GM23338 (cell line): Measurements from ENCODE around the gene NECTIN1. TPM values are rescaled to one million over a fixed set of nuclear protein-coding genes. Genes with fewer than 3 reads are reported as not detected.

Experiments used
- ATAC-seq: fragments of 200-7000 bp; cut with Tn5 transposase; 3 replicates; pipeline ENCODE4 v1.9.1; 2020
- DNase-seq: peaks from one replicate; pipeline ENCODE4 v3.0.0-alpha.2; 2015; ENCODE audit warnings: low spot score
- H2AFZ ChIP-seq: fragments of 200-600 bp; sonication (generic); 2 replicates; pipeline ENCODE4 v1.8.0; 2016; ENCODE audit warnings: antibody characterized with exemption, mild to moderate bottlenecking, moderate library complexity
- H3F3A ChIP-seq: fragments of 200-600 bp; sonication (generic); replicated peaks from 2 replicates; pipeline ENCODE4 v1.8.0; 2017; ENCODE audit warnings: antibody characterized with exemption, mixed run types, low read depth
- H3K27ac ChIP-seq: fragments of 200-600 bp; sonication (generic); 2 replicates; pipeline ENCODE4 v1.6.1; 2016; ENCODE audit warnings: low read depth
- H3K27me3 ChIP-seq: fragments of 200-600 bp; sonication (generic); 2 replicates; pipeline ENCODE4 v1.8.0; 2016; ENCODE audit warnings: mild to moderate bottlenecking, mixed run types, moderate library complexity; ENCODE audit not compliant: insufficient read depth
- H3K36me3 ChIP-seq: fragments of 200-600 bp; sonication (generic); 2 replicates; pipeline ENCODE4 v1.8.0; 2016; ENCODE audit warnings: mild to moderate bottlenecking; ENCODE audit not compliant: insufficient read depth
- H3K4me1 ChIP-seq: fragments of 200-600 bp; sonication (generic); 2 replicates; pipeline ENCODE4 v1.8.0; 2016; ENCODE audit warnings: mild to moderate bottlenecking, moderate library complexity; ENCODE audit not compliant: insufficient read depth
- H3K4me2 ChIP-seq: fragments of 200-600 bp; sonication (generic); 2 replicates; pipeline ENCODE4 v1.7.1; 2017; ENCODE audit warnings: mixed run types
- H3K4me3 ChIP-seq: fragments of 200-600 bp; sonication (generic); 2 replicates; pipeline ENCODE4 v1.6.1; 2016; ENCODE audit warnings: mixed run types
- H3K79me2 ChIP-seq: fragments of 200-600 bp; sonication (generic); replicated peaks from 2 replicates; pipeline ENCODE4 v1.8.0; 2017; ENCODE audit warnings: mild to moderate bottlenecking; ENCODE audit not compliant: insufficient read depth
- H3K9me2 ChIP-seq: fragments of 200-600 bp; sonication (generic); 2 replicates; pipeline ENCODE4 v1.8.0; 2017; ENCODE audit not compliant: insufficient read depth
- H4K20me1 ChIP-seq: fragments of 200-600 bp; sonication (generic); replicated peaks from 2 replicates; pipeline ENCODE4 v1.8.0; 2017; ENCODE audit warnings: mild to moderate bottlenecking; ENCODE audit not compliant: insufficient read depth
- H3K27ac Mint-ChIP-seq: 2 replicates; pipeline ENCODE4 v1.8.0; 2020; ENCODE audit warnings: inconsistent platforms, mild to moderate bottlenecking, moderate library complexity, mixed read lengths
- H3K27me3 Mint-ChIP-seq: 3 replicates; pipeline ENCODE4 v1.8.0; 2022; ENCODE audit warnings: low read depth, mild to moderate bottlenecking, moderate library complexity, mixed read lengths, inconsistent platforms; ENCODE audit not compliant: insufficient read depth, poor library complexity
- H3K36me3 Mint-ChIP-seq: 3 replicates; pipeline ENCODE4 v1.8.0; 2021; ENCODE audit warnings: low read depth, mild to moderate bottlenecking, inconsistent platforms, moderate library complexity, mixed read lengths
- H3K4me1 Mint-ChIP-seq: 3 replicates; pipeline ENCODE4 v1.8.0; 2020; ENCODE audit warnings: mild to moderate bottlenecking, inconsistent platforms, mixed read lengths
- H3K4me3 Mint-ChIP-seq: 3 replicates; pipeline ENCODE4 v1.8.0; 2021; ENCODE audit warnings: moderate library complexity, mild to moderate bottlenecking, inconsistent platforms, mixed read lengths
- H3K9me3 Mint-ChIP-seq: 3 replicates; pipeline ENCODE4 v1.8.0; 2020; ENCODE audit warnings: moderate library complexity, mild to moderate bottlenecking, inconsistent platforms, mixed read lengths
- CREB1 ChIP-seq: fragments of 250-450 bp; sonication (Bioruptor Pico); IDR thresholded peaks from 2 replicates; pipeline ENCODE4 v1.5.0; 2020; ENCODE audit warnings: low read depth, mild to moderate bottlenecking, moderate library complexity
- CTCF ChIP-seq, 2 experiments: fragments of 200-600 bp in 1 of 2; sonication (generic) in 1 of 2; conservative IDR thresholded peaks; 2 replicates each; pipeline versions ENCODE4 v1.5.1 to v1.6.1; 2016 to 2017; ENCODE audit warnings: antibody characterized with exemption in 2 of 2, low read depth in 2 of 2, mild to moderate bottlenecking in 2 of 2, moderate library complexity in 1 of 2
- ETS1 ChIP-seq: IDR thresholded peaks from 2 replicates; pipeline ENCODE4 v1.6.1; 2016; ENCODE audit warnings: antibody characterized with exemption
- EZH2 ChIP-seq: fragments of 200-600 bp; sonication (generic); IDR thresholded peaks from one replicate; pipeline ENCODE4 v1.8.0; 2017; ENCODE audit warnings: antibody characterized with exemption, mild to moderate bottlenecking, low read depth; ENCODE audit not compliant: unreplicated experiment
- EZH2phosphoT487 ChIP-seq: fragments of 200-600 bp; sonication (generic); IDR thresholded peaks from one replicate; pipeline ENCODE4 v1.8.1; 2018; ENCODE audit warnings: antibody characterized with exemption; ENCODE audit not compliant: unreplicated experiment
- JUNB ChIP-seq: IDR thresholded peaks from one replicate; pipeline ENCODE4 v1.6.1; 2016; ENCODE audit warnings: antibody characterized with exemption; ENCODE audit not compliant: unreplicated experiment
- NANOG ChIP-seq: IDR thresholded peaks from 2 replicates; pipeline ENCODE4 v1.6.1; 2016; ENCODE audit warnings: antibody characterized with exemption, borderline replicate concordance
- POLR2AphosphoS5 ChIP-seq: IDR thresholded peaks from 2 replicates; pipeline ENCODE4 v1.6.1; 2016; ENCODE audit warnings: antibody characterized with exemption, low read depth
- REST ChIP-seq: IDR thresholded peaks from one replicate; pipeline ENCODE4 v1.6.1; 2018; ENCODE audit warnings: antibody characterized with exemption; ENCODE audit not compliant: unreplicated experiment
- STAT1 ChIP-seq: IDR thresholded peaks from one replicate; pipeline ENCODE4 v1.6.1; 2016; ENCODE audit warnings: antibody characterized with exemption; ENCODE audit not compliant: unreplicated experiment
- ZNF114 ChIP-seq: fragments of 250-450 bp; sonication (Bioruptor Pico); IDR thresholded peaks from 2 replicates; pipeline ENCODE4 v1.5.0; 2020; ENCODE audit warnings: mild to moderate bottlenecking, moderate library complexity
- ZNF331 ChIP-seq: fragments of 250-450 bp; sonication (Bioruptor Pico); IDR thresholded peaks from 2 replicates; pipeline ENCODE4 v1.5.0; 2020; ENCODE audit warnings: low read depth, mild to moderate bottlenecking, moderate library complexity
- polyA plus RNA-seq: library from polyadenylated mRNA; unstranded; fragments of >200 nt; fragmentation: Nextera tagmentation; extraction: Ambion mirVana; gene quantifications from 2 replicates; pipeline ENCODE4 v1.2.1, GENCODE V29; 2016
- total RNA-seq: library from RNA; depleted of rRNA; stranded (reverse); fragments of >200 nt; shearing (Covaris generic); gene quantifications from 2 replicates; pipeline ENCODE4 v1.2.3, GENCODE V29; 2014
- TF ChIP-seq, protein P1 (sequence below): fragments of 250-450 bp; sonication (Bioruptor Pico); IDR thresholded peaks from 2 replicates; pipeline ENCODE4 v1.5.0; 2020; ENCODE audit warnings: mild to moderate bottlenecking, moderate library complexity

The NECTIN1 gene
- total and polyA plus RNA-seq, 2 experiments from 2014 or later: 18.7 to 56.3 TPM

DNA sequence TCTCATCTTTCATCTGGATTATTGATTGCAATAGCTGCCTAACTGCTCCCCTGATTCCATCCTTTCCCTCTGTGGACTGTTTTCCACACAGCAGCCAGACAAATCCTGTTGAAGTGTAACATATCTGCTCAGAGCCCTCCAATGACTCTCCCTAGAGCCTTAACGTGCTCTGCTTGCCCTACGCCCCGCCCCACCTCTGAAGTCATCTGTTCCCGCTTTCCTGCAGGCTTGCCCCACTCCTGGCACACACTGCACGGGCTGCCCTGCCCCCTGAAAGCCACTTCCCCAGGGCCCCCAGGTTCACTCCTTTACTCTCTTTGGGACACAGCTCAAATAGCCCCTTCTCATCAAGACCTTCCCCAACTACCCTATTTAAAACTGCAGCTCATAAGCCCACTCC is 59.5 kb downstream of the NECTIN1 start:
- peaks cover 5% of the 10 kb centered on the region; the same call in 1 of the 2 replicates for H3K4me1 ChIP-seq
- H3K27me3 ChIP-seq: no peaks in the 10 kb centered on the region
- no peak overlapping the region for H3K4me2 ChIP-seq
- TF ChIP-seq REST (no peak), ZNF331 (CRISPR knock-in tag) (no peak), ETS1 (no peak), ZNF114 (CRISPR knock-in tag) (no peak), NANOG (no peak), CREB1 (no peak), CTCF (conservative IDR thresholded peaks at IDR 0.05; ENCODE audit: low read depth in 2 of 2) (no peak), EZH2 (no peak), JUNB (no peak), EZH2phosphoT487 (no peak), POLR2AphosphoS5 (no peak), STAT1 (no peak)
- TF ChIP-seq, protein P1, sequence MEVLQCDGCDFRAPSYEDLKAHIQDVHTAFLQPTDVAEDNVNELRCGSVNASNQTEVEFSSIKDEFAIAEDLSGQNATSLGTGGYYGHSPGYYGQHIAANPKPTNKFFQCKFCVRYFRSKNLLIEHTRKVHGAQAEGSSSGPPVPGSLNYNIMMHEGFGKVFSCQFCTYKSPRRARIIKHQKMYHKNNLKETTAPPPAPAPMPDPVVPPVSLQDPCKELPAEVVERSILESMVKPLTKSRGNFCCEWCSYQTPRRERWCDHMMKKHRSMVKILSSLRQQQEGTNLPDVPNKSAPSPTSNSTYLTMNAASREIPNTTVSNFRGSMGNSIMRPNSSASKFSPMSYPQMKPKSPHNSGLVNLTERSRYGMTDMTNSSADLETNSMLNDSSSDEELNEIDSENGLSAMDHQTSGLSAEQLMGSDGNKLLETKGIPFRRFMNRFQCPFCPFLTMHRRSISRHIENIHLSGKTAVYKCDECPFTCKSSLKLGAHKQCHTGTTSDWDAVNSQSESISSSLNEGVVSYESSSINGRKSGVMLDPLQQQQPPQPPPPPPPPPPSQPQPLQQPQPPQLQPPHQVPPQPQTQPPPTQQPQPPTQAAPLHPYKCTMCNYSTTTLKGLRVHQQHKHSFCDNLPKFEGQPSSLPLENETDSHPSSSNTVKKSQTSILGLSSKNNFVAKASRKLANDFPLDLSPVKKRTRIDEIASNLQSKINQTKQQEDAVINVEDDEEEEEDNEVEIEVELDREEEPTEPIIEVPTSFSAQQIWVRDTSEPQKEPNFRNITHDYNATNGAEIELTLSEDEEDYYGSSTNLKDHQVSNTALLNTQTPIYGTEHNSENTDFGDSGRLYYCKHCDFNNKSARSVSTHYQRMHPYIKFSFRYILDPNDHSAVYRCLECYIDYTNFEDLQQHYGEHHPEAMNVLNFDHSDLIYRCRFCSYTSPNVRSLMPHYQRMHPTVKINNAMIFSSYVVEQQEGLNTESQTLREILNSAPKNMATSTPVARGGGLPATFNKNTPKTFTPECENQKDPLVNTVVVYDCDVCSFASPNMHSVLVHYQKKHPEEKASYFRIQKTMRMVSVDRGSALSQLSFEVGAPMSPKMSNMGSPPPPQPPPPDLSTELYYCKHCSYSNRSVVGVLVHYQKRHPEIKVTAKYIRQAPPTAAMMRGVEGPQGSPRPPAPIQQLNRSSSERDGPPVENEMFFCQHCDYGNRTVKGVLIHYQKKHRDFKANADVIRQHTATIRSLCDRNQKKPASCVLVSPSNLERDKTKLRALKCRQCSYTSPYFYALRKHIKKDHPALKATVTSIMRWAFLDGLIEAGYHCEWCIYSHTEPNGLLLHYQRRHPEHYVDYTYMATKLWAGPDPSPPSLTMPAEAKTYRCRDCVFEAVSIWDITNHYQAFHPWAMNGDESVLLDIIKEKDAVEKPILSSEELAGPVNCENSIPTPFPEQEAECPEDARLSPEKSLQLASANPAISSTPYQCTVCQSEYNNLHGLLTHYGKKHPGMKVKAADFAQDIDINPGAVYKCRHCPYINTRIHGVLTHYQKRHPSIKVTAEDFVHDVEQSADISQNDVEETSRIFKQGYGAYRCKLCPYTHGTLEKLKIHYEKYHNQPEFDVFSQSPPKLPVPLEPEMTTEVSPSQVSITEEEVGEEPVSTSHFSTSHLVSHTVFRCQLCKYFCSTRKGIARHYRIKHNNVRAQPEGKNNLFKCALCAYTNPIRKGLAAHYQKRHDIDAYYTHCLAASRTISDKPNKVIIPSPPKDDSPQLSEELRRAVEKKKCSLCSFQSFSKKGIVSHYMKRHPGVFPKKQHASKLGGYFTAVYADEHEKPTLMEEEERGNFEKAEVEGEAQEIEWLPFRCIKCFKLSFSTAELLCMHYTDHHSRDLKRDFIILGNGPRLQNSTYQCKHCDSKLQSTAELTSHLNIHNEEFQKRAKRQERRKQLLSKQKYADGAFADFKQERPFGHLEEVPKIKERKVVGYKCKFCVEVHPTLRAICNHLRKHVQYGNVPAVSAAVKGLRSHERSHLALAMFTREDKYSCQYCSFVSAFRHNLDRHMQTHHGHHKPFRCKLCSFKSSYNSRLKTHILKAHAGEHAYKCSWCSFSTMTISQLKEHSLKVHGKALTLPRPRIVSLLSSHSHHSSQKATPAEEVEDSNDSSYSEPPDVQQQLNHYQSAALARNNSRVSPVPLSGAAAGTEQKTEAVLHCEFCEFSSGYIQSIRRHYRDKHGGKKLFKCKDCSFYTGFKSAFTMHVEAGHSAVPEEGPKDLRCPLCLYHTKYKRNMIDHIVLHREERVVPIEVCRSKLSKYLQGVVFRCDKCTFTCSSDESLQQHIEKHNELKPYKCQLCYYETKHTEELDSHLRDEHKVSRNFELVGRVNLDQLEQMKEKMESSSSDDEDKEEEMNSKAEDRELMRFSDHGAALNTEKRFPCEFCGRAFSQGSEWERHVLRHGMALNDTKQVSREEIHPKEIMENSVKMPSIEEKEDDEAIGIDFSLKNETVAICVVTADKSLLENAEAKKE (CRISPR knock-in tag): no peak
- H3K9me2 ChIP-seq: no peaks in the 10 kb centered on the region
- H3K27ac ChIP-seq: no peak overlapping the region
- H3F3A ChIP-seq: 0 out of 2 replicates have a peak, but pooled peaks cover 3% of the 10 kb centered on the region
- DNase-seq (no peak), ATAC-seq (no peak)
- H3K36me3 ChIP-seq: no peaks in the 10 kb centered on the region
- Mint-ChIP-seq H3K27ac (no peak overlapping the region), H3K27me3 (peaks cover 17% of the 10 kb centered on the region), H3K4me3 (no peak overlapping the region), H3K9me3 (no peaks in the 10 kb centered on the region), H3K4me1 (peaks cover 20% of the 10 kb centered on the region), H3K36me3 (peaks cover 44% of the 10 kb centered on the region)
- peaks cover 4% of the 10 kb centered on the region; the same call in 1 of the 2 replicates for H4K20me1 ChIP-seq
- no peak overlapping the region for H3K4me3 ChIP-seq
- no peak overlapping the region for H2AFZ ChIP-seq
- no peaks in the 10 kb centered on the region; the same call in 1 of the 2 replicates for H3K79me2 ChIP-seq
